Epidermal melanocyte (primary cell): ENCODE results near the gene LYG2.
"Not testable (repeated sequence)": the region's sequence is repeated elsewhere in the genome, so short reads cannot be mapped to it uniquely, and the experiment has no call there.

ENCODE experiments used
- DNase-seq: peaks from one replicate; pipeline ENCODE4 v3.0.0; 2011; ENCODE audit warnings: low spot score; ENCODE audit not compliant: insufficient read length

LYG2 gene

DNA sequence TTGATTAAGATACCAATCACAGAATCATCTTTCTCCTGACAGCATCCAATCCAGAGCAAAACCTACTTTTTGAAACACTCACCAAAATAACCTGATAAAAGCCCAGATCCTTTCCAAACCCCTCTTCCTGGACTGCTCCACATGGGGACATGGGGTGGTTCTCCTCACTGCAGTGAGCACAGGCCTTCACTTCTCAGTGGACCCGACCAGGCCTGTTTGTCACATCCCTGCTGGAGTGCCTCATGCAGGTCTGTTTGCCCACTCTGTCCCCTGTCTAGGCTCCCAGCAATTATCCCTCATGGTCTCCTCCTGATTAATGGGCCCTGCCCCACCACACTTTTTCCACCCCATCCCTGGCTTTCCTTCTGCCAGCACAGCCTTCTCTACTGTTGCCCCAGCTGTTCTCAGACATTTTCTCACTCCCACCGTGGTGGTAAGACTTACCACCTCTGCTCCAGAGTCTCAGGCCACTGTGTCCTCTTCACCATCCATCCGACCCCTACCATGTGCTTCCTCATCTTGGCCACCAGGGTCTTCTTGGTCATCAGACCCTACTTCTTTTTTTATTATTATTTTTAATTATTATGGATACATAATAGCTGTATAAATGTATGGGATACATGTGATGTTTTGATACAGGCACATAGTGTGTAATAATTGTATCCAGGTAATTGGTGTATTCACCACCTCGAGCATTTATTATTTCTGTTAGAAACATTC, 53.3 kb downstream of the LYG2 start:
- DNase-seq, result no peak

DNA sequence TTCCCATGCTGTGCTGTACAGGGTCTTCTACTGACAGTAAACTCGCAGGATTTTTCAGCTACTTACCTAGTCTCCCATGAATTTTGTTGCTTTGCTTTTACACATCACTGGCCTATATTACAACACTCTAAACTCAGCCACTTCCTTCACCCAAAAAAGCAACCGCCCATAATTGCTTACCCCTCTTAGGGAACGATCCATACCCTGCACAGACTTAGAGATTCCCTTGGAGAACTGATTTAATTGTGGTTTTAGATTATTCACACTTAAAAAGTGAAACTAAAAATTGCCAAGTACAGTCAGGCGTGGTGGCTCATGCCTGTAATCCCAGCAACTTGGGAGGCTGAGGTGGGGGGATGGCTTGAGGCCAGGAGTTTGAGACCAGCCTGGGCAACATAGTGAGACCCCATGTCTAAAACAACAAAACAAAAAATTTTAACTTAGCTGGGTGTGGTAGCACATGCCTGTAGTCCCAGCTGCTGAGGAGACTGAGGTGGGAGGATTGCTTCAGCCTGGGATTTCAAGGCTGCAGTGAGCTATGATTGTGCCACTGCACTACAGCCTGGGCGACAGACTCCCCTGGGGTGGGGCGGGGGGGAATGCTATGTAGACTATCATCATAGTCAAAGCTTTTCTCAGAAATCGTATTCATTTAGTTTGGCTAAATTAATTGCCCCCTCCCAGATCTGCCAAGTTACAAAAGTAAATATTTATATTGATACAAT, 55.2 kb downstream of the LYG2 start:
- DNase-seq, result no peak

DNA sequence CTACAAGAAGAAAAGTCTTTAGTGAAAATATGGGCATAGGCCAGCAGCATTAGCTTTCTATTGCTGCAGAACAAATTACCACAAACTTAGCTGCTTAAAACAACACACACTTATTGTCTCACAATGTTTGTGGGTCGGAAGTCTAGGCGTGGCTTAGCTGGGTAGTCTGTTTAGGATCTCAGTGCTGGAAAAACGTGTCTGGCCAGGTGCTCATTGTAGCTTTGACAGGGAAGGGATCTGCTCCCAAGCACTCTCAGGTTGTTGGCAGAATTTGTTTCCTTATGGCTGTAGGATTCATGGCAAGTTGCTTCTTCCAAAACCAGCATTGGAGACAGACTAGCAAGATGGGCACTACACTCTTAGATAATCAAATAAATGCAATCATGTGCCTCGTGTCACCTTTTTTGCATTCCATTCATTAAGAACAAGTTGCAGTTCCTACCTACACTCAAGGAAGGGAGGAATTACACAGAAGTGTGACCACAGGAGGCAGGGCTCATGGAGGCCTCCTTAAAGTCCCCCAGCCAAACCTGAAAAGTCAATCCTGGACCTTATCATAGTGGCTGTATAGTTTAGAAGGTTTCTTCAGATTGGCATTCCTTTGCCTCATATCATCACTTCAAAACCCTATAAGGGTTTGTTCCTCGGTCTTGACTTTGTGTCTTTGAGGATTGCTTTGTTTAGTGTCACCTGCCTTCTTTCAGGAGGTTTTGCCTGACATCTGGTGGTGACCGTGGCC, 57.2 kb downstream of the LYG2 start:
- DNase-seq, result no peak

DNA sequence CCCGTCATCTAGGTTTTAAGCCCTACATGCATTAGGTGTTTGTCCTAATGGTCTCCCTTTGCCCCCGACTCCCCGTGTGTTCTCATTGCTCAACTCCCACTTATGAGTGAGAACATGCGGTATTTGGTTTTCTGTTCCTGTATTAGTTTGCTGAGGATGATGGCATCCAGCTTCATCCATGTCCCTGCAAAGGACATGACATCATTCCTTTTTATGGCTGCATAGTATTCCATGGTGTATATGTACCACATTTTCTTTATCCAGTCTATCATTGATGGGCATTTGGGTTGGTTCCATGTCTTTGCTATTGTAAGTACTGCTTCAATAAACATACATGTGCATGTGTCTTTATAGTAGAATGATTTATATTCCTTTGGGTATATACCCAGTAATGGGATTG, 63.1 kb downstream of the LYG2 start:
- not testable (repeated sequence) for DNase-seq
